GM13977 (cell line): ENCODE results near the gene DISP2.

Source experiments
- DNase-seq: peaks from one replicate; pipeline ENCODE4 v3.0.0; 2012; ENCODE audit warnings: low spot score
- in situ Hi-C: fragments of 300-500 bp; cut with MboI; formaldehyde crosslinking; loops from one replicate; pipeline ENCODE4 v1.12.0; 2022; ENCODE audit warnings: low sequenced_read_pairs, low pct_unique_long_range_greater_than_20kb, mixed read lengths, inconsistent platforms; ENCODE audit not compliant: unreplicated experiment
- TF ChIP-seq, protein P1 (sequence below): IDR thresholded peaks from 2 replicates; pipeline ENCODE4 v1.5.1; 2012; ENCODE audit warnings: mild to moderate bottlenecking, control low read depth; ENCODE audit not compliant: insufficient read depth; ENCODE audit errors: extremely low read depth, missing control alignments

DISP2 gene

GRCh38 chr15:40360015-40360414 is 2.0 kb downstream of the DISP2 start:
- TF ChIP-seq, protein P1, sequence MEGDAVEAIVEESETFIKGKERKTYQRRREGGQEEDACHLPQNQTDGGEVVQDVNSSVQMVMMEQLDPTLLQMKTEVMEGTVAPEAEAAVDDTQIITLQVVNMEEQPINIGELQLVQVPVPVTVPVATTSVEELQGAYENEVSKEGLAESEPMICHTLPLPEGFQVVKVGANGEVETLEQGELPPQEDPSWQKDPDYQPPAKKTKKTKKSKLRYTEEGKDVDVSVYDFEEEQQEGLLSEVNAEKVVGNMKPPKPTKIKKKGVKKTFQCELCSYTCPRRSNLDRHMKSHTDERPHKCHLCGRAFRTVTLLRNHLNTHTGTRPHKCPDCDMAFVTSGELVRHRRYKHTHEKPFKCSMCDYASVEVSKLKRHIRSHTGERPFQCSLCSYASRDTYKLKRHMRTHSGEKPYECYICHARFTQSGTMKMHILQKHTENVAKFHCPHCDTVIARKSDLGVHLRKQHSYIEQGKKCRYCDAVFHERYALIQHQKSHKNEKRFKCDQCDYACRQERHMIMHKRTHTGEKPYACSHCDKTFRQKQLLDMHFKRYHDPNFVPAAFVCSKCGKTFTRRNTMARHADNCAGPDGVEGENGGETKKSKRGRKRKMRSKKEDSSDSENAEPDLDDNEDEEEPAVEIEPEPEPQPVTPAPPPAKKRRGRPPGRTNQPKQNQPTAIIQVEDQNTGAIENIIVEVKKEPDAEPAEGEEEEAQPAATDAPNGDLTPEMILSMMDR = no peak
- DNase-seq = no peak
- in situ Hi-C loops = no loop called here

DNA sequence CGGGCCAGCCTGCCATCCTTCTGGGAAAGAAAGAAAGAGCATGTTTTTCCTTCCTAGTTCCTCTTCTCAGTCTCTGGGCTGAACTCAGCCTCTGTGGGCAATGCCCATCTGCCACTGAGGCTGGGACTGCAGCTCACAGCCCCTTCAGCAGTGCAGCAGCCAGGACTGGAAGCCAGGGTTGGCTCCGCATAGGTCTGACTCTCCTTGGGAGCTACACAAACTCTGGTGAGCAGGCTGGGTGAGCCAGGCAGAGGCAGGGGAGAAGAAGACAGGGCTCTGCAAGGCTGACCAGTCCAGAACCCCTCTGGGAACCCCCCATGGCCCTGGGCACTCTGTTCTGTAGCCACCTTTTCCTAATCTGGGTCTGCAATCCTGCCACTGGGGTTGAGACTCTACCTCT is 3.6 kb downstream of the DISP2 start:
- TF ChIP-seq, protein P1 = no peak
- in situ Hi-C loops = no loop called here
- DNase-seq = no peak

- TF ChIP-seq, protein P1 = no peak
- no peak for DNase-seq
- in situ Hi-C loops = no loop called here
These were observed 5.6 kb downstream of the DISP2 start for GRCh38 chr15:40363611-40364010.

DNA sequence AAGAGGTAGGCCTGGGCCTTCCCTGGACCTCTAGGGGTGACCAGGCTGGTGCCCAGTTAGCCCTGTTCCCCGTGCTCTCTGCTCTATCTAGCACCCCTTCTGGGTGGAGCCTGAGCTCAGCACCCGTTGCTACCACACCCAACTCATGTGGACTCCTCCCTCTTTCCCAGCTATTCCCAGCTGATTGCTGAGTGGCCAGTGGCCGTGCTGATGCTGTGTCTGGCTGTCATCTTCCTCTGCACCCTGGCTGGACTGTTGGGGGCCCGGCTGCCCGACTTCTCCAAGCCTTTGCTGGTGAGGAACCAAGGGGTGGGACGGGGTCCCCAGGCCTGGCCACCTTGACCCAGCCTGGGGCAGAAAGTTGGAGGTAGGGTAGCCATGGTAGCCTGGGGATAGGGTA is 6.2 kb downstream of the DISP2 start:
- in situ Hi-C loops = no loop called here
- no peak for DNase-seq
- TF ChIP-seq, protein P1 = no peak

DNA sequence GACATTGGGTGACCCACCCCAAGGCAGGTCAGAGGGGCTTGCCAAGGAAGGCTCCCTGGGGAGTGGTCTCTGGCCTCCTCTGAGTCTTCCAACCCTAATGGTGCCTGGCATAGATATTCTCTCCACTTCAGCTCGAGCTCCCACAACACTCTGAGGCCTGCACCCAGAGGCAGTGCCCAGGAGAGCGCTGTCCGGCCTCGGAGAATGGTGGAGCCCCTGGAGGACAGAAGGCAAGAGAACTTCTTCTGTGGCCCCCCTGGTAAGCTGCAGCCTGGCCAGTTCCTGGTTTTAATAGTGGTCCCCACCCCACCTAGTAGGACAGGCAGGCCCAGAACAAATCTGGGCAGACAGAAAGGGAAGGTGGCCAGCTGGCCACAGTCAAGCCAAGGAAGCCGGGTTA is 7.0 kb downstream of the DISP2 start:
- in situ Hi-C loops = no loop called here

DNA sequence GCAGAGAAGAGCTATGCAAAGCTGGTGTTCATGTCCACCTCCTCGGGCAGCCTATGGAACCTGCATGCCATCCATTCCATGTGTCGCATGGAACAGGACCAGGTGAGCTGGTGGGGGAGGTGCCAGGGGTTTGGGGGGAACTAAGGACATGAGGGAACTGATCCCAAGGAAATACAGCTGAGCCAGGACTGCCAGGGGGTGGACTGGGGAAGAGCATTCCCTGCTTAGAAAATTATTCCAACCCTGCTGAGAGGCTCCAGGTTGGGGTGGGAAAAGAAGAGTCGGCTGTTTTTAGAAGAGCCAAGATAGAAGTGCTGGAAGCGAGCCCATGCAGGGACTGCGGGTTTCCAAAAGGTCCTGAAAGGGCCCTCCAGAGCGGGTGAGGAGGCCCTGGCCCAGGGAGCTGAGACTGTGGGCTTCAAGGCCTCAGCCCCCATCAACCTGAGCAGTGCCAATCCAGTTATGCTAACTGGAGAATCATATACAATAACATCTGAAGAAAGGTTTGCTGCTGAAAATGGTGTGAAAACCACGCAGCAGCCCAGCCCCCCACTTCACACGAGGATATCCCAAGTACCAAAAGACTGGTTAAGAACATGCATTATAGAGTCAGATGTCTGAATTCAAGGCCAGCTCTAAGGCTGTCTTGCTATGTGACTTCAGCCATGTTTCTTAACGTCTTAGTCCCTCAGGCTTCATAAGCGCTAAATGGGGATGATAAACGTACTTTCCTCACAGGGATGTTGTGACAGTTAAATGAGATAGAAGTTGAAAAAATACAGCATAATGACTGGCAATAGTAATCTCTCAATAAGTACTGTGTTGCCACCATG is 7.8 kb downstream of the DISP2 start:
- in situ Hi-C loops = no loop called here
- DNase-seq = no peak

More for the DNA sequence above, 7.0 kb downstream of the DISP2 start:
- TF ChIP-seq, protein P1 = no peak
- no peak for DNase-seq

More for the DNA sequence above, 7.8 kb downstream of the DISP2 start:
- TF ChIP-seq, protein P1 = no peak
